Measurements from ENCODE around the gene ITSN1.

ITSN1 gene

GRCh38 chr21:33733601-33734000 is 91.3 kb downstream of the ITSN1 start:
- DNase-seq: no peak

- DNase-seq: no peak
Measured at GRCh38 chr21:33734291-33734690, 92.0 kb downstream of the ITSN1 start.

GRCh38 chr21:33734818-33735217 is 92.5 kb downstream of the ITSN1 start:
- DNase-seq: no peak

- no peak for DNase-seq
Measured at GRCh38 chr21:33736569-33736968, 94.3 kb downstream of the ITSN1 start.

- no peak for DNase-seq
Measured at GRCh38 chr21:33739701-33740100, 97.4 kb downstream of the ITSN1 start.

GRCh38 chr21:33747420-33747819 is 105.1 kb downstream of the ITSN1 start:
- DNase-seq: no peak

- no peak for DNase-seq
Measured at GRCh38 chr21:33748903-33749302, 106.6 kb downstream of the ITSN1 start.

GRCh38 chr21:33750017-33750416 is 107.7 kb downstream of the ITSN1 start:
- DNase-seq: no peak

GRCh38 chr21:33751120-33751519 is 108.8 kb downstream of the ITSN1 start:
- DNase-seq: no peak

GRCh38 chr21:33751533-33751932 is 109.2 kb downstream of the ITSN1 start:
- DNase-seq: no peak

GRCh38 chr21:33752260-33752659 is 110.0 kb downstream of the ITSN1 start:
- no peak for DNase-seq

- no peak for DNase-seq
Measured at GRCh38 chr21:33753886-33754285, 111.6 kb downstream of the ITSN1 start.

- no peak for DNase-seq
Measured at GRCh38 chr21:33754481-33754880, 112.2 kb downstream of the ITSN1 start.

GRCh38 chr21:33755354-33755753 is 113.1 kb downstream of the ITSN1 start:
- DNase-seq: no peak

- no peak for DNase-seq
Measured at GRCh38 chr21:33760641-33761440, 118.5 kb downstream of the ITSN1 start.

GRCh38 chr21:33761441-33762036 is 119.2 kb downstream of the ITSN1 start:
- DNase-seq: no peak

GRCh38 chr21:33762803-33763581 is 120.7 kb downstream of the ITSN1 start:
- no peak for DNase-seq

GRCh38 chr21:33763582-33763899 is 121.2 kb downstream of the ITSN1 start:
- DNase-seq: no peak

GRCh38 chr21:33767236-33767635 is 124.9 kb downstream of the ITSN1 start:
- no peak for DNase-seq

- no peak for DNase-seq
Measured at GRCh38 chr21:33767960-33768359, 125.7 kb downstream of the ITSN1 start.

- DNase-seq: no peak
Measured at GRCh38 chr21:33769057-33769456, 126.8 kb downstream of the ITSN1 start.

GRCh38 chr21:33770542-33770941 is 128.2 kb downstream of the ITSN1 start:
- DNase-seq: no peak

GRCh38 chr21:33771976-33772375 is 129.7 kb downstream of the ITSN1 start:
- no peak for DNase-seq

GRCh38 chr21:33774551-33774950 is 132.2 kb downstream of the ITSN1 start:
- no peak for DNase-seq

Measured in T-helper 2 cell (primary cell).